VCaP (cell line): ENCODE results near the gene EYA4.

Experiments used
- H3K27ac ChIP-seq: fragments of 450-650 bp; 2 replicates; pipeline ENCODE4 v1.5.1; 2017
- TF ChIP-seq, protein P1 (sequence below): fragments of 450-650 bp; conservative IDR thresholded peaks from 2 replicates; pipeline ENCODE4 v1.5.1; 2017; ENCODE audit warnings: mild to moderate bottlenecking, moderate library complexity

The EYA4 gene

DNA sequence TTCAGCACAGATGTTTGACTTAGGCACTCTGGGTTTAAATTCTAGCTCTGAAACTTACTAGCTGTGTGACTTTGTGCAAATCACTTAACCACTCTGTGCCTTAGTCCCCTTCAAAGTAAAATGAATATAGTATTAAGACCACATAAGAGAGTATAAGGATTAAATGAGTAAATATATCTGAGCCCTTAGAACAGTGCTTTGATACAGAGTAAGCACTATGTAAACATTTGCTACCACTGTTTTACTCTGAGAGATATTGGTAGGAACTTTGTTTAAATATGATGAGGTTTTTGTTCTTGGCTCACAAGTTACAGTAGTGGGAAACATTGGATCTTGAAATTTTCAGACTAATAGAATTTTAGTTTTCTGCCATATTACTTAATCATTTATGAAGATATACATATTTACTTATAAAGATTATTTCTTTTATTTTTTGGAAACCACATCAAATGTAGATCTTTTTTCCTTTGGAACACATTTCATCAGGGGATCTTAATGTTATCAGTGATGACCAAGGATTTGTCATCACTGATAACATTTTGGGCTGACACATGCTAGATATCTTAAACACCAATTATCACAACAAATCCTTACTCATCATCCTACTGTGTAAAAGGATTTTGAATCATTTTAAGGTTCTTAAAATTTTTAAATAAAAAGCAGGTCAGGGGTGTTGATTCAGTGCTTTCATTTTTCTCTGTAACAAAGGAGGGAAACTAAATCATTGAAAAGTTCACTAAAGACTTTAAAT, 226.2 kb downstream of the EYA4 start:
- TF ChIP-seq, protein P1, sequence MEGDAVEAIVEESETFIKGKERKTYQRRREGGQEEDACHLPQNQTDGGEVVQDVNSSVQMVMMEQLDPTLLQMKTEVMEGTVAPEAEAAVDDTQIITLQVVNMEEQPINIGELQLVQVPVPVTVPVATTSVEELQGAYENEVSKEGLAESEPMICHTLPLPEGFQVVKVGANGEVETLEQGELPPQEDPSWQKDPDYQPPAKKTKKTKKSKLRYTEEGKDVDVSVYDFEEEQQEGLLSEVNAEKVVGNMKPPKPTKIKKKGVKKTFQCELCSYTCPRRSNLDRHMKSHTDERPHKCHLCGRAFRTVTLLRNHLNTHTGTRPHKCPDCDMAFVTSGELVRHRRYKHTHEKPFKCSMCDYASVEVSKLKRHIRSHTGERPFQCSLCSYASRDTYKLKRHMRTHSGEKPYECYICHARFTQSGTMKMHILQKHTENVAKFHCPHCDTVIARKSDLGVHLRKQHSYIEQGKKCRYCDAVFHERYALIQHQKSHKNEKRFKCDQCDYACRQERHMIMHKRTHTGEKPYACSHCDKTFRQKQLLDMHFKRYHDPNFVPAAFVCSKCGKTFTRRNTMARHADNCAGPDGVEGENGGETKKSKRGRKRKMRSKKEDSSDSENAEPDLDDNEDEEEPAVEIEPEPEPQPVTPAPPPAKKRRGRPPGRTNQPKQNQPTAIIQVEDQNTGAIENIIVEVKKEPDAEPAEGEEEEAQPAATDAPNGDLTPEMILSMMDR = no peak
- H3K27ac ChIP-seq = no peak overlapping the region

DNA sequence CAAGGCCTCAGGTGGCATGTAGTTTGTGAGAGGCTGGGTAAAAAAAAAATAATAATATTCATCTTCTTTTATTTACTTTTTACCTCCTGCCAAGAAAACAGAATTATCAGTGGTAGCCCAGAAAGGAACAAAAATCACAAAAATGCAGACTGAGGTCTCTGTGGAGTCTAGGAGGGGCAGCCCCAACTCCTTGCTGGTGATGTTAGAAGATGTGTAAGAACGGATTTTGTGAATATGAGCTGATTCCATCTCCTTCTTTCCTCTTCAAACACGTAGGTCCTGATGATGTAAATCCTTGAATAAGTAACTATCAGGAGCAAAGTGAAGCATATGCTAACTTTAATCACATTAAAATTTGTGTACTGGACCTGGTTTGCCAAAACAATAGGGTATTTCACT, 226.8 kb downstream of the EYA4 start:
- TF ChIP-seq, protein P1 = no peak
- no peak overlapping the region for H3K27ac ChIP-seq

DNA sequence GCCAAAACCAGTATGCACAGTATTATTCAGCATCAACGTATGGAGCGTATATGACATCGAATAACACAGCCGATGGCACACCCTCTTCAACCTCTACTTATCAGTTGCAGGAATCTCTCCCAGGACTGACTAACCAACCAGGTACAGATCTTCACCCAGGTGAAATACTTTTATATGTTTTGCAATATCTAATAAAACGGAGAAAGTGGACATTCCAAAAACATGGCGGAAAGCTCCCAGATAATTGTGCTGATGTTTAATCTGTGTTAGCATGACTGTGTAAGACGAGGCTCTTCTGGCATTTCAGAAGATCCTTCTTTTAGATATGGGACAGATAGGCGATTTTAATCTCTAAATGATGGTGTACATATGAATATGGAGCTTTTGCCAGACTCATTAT, 227.4 kb downstream of the EYA4 start:
- TF ChIP-seq, protein P1 = no peak
- no peak overlapping the region for H3K27ac ChIP-seq

DNA sequence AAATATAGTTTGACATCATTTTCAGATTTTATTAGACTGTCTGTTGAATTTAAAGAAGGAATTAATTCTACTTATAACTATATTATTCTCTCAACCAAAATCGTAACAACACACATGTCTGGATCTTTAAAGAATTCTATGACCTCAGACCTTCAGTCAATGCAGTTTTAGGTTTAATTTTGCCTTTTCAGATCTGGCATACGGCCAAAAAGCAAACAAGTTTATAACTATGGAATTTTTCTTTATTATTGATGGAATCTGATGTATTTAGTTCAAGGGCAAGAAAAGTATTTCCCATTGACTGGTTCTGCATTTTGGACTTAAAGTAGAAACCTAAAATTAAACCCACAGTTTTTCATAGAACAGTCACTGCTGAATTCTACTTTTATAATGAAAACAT, 233.4 kb downstream of the EYA4 start:
- no peak overlapping the region for H3K27ac ChIP-seq
- TF ChIP-seq, protein P1 = no peak

DNA sequence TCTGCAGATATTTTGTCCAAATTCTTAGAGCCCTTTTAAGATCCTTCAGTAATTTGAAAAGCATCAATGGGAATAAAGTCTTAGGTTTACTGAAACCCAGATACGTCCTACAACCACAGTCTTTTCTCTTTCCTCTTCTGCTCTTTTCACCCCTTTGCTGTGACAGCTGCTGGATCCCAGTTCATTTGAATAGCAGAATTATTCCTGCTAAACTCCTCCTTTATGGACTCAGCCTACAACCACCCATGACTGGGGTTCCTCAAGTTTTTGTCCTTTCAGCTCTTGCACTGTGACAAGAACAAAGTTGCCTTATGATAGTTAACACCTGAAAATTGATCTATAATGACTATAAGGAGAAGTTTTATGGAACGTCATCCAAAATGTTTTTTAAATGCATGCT, 237.5 kb downstream of the EYA4 start:
- TF ChIP-seq, protein P1 = no peak
- no peak overlapping the region for H3K27ac ChIP-seq

DNA sequence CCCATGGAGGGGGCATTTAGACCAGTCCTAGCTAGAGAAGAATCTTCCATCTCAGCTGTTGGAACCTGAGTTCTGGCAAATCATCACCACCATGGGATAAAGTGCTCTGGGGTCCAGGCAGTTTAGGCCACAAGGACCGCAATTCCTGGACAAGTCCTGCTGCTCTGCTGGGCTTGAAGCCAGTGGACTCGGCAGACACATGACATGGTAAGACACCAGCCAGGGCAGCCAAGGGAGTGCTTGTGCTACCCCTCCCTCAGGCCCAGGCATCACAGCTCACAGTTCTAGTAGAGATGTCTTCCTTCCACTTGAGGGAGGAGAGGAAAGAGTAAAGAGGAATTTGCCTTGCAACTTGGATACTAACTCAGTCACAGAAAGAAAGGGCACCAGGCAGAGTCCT, 246.0 kb downstream of the EYA4 start:
- TF ChIP-seq, protein P1 = no peak
- H3K27ac ChIP-seq = no peak overlapping the region

DNA sequence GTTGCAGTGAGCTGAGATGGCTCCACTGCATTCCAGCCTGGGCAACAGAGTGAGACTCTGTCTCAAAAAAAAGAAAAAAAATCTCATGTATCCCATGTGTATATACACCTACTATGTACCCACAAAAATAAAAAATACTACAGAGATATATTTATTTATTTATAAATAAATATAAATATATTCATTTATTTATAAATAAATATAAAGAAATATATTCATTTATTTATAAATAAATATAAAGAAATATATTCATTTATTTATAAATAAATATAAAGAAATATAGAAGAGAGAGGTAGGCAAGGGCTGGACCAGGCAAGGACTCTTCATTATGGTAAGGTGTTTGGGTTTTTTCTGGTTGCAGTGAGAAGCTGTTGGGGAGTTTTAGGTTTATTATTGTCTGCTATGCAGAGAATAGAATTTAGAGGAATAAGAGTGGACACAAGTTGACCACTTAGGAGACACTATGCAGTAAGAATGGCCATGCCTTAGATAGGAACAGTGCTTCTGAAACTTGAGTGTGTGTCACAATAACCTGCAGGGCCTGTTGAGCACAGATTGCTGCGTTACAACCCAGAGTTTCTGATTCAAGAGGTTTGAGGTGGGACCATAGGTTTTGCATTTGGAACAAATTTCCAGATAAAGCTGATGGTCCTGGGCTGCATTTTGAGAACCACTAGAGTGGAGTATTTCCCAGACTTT, 254.2 kb downstream of the EYA4 start:
- TF ChIP-seq, protein P1 = no peak
- H3K27ac ChIP-seq = no peak overlapping the region
